BJ (cell line): Measurements from ENCODE around the gene CPED1. TPM values are rescaled to one million over a fixed set of nuclear protein-coding genes. Genes with fewer than 3 reads are reported as not detected.

Experiments
- CTCF ChIA-PET: fragments of 350-600 bp; formaldehyde crosslinking; extraction: SDS; loops from one replicate; lab custom pipeline; 2021; ENCODE audit warnings: antibody characterized with exemption, inconsistent platforms; lab: Yijun Ruan, JAX
- POLR2A ChIA-PET: fragments of 300-600 bp; sonication (Branson Sonifier 250); formaldehyde crosslinking; extraction: SDS; loops from one replicate; lab custom pipeline; 2021; ENCODE audit warnings: antibody characterized with exemption; lab: Charles Lee
- DNase-seq: peaks from one replicate; pipeline ENCODE4 v3.0.0-alpha.2; 2011; ENCODE audit warnings: low read depth
- H3K27me3 ChIP-seq: 2 replicates; pipeline ENCODE4 v1.6.0; 2011; ENCODE audit warnings: low read length; ENCODE audit not compliant: control insufficient read depth, insufficient read depth
- H3K36me3 ChIP-seq: 2 replicates; pipeline ENCODE4 v1.5.1; 2011; ENCODE audit warnings: low read length; ENCODE audit not compliant: control insufficient read depth, insufficient read depth
- H3K4me3 ChIP-seq: 2 replicates; pipeline ENCODE4 v1.5.1; 2011; ENCODE audit warnings: low read depth, mild to moderate bottlenecking, control low read depth, low read length
- polyA plus RNA-seq: library from polyadenylated mRNA; depleted of rRNA; stranded (reverse); fragments of >200 nt; gene quantifications from 2 replicates; pipeline ENCODE4 v1.2.3, GENCODE V29; 2011
- TF ChIP-seq, protein P1 (sequence below): IDR thresholded peaks from 2 replicates; pipeline ENCODE4 v1.5.1; 2011; ENCODE audit warnings: low read depth, mild to moderate bottlenecking, control low read depth, inconsistent platforms, low read length, moderate library complexity; ENCODE audit not compliant: insufficient read depth

CPED1 gene
- polyA plus RNA-seq, 1 experiment: 18.3 TPM

DNA sequence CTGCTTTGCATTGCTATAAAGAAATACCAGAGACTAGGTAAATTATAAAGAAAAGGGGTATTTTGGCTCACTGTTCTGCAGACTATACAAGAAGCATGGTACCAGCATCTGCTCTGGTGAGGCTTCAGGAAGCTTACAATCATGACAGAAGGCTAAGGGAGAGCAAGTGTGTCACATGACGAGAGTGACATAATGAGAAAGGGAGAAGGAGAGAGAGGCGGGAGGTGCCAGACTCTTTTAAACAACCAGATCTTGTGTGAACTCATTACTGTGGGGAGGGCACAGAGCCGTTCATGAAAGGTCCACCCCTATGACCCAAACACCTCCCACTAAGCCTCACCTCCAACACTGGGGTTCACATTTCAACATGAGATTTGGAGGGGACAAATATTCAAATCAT lies 281.3 kb downstream of the CPED1 start:
- no peaks in the 10 kb centered on the region for H3K36me3 ChIP-seq
- H3K27me3 ChIP-seq: no peaks in the 10 kb centered on the region
- ChIA-PET CTCF (no interaction called here), POLR2A (no interaction called here)
- no peak for DNase-seq
- TF ChIP-seq, protein P1, sequence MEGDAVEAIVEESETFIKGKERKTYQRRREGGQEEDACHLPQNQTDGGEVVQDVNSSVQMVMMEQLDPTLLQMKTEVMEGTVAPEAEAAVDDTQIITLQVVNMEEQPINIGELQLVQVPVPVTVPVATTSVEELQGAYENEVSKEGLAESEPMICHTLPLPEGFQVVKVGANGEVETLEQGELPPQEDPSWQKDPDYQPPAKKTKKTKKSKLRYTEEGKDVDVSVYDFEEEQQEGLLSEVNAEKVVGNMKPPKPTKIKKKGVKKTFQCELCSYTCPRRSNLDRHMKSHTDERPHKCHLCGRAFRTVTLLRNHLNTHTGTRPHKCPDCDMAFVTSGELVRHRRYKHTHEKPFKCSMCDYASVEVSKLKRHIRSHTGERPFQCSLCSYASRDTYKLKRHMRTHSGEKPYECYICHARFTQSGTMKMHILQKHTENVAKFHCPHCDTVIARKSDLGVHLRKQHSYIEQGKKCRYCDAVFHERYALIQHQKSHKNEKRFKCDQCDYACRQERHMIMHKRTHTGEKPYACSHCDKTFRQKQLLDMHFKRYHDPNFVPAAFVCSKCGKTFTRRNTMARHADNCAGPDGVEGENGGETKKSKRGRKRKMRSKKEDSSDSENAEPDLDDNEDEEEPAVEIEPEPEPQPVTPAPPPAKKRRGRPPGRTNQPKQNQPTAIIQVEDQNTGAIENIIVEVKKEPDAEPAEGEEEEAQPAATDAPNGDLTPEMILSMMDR: no peak
- no peak overlapping the region for H3K4me3 ChIP-seq

DNA sequence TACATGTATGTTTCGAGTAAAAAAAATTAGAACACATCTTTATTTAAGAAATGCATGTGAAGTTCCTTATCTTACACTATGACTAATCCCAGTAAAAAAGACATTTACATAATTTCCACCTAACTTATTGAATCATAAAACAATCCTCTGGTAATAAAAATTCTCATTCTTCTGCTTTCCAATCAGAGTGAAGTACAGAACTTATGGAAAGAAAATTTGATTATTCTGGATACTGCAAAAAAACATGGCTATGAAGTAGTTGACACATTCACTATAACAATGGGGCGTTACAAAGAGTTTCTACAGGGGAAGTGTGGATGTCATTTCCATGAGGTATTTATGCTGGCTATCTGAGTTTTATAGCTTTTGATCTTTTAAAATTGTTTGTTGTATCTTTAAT lies 282.6 kb downstream of the CPED1 start:
- Histone ChIP-seq H3K36me3 (no peaks in the 10 kb centered on the region), H3K4me3 (no peak overlapping the region), H3K27me3 (no peaks in the 10 kb centered on the region)
- POLR2A ChIA-PET: no interaction called here
- CTCF ChIA-PET: interaction anchor here (1.9 kb wide), 1 partner anchor 10 kb away, joined by 4 read pairs; no protein-coding TSS in a partner anchor
- DNase-seq: no peak
- TF ChIP-seq, protein P1: no peak

GRCh38 chr7:121271916-121272315 lies 283.4 kb downstream of the CPED1 start:
- H3K36me3 ChIP-seq: no peaks in the 10 kb centered on the region
- TF ChIP-seq, protein P1: no peak
- ChIA-PET CTCF (interaction anchor here (1.9 kb wide), 1 partner anchor 11 kb away, joined by 4 read pairs; no protein-coding TSS in a partner anchor), POLR2A (no interaction called here)
- H3K4me3 ChIP-seq: no peak overlapping the region
- no peaks in the 10 kb centered on the region for H3K27me3 ChIP-seq
- no peak for DNase-seq

DNA sequence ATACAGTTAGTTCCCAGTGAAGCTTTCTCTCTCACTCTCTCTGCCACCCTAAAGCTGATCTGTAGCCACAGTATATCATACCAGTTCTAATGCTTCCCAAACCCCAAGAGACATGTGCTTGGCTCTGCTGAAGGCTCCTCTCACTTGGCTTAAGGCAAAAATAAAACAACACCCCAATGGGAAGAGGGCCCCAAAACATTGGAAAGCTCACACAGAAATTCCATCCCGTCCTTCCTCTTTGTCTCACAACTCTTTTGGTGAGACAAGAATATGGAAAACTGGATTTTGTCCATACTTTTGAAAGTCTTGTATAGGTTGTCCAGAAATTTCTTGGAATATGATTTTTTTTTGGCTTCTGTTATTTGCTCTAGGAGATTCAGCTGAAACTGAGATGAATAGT lies 284.2 kb downstream of the CPED1 start:
- no peak for DNase-seq

GRCh38 chr7:121273467-121274167 lies 285.1 kb downstream of the CPED1 start:
- ChIA-PET POLR2A (no interaction called here), CTCF (no interaction called here)
- DNase-seq: no peak

More for the DNA sequence above, 284.2 kb downstream of the CPED1 start:
- Histone ChIP-seq H3K27me3 (no peaks in the 10 kb centered on the region), H3K36me3 (no peaks in the 10 kb centered on the region), H3K4me3 (no peak overlapping the region)
- POLR2A ChIA-PET: no interaction called here
- CTCF ChIA-PET: interaction anchor here (0.8 to 1.9 kb wide), 2 partner anchors 12 to 199 kb away, joined by 3 to 4 read pairs; no protein-coding TSS in a partner anchor
- TF ChIP-seq, protein P1: no peak

More at GRCh38 chr7:121273467-121274167, 285.1 kb downstream of the CPED1 start:
- H3K4me3 ChIP-seq: no peak overlapping the region
- H3K36me3 ChIP-seq: no peaks in the 10 kb centered on the region
- TF ChIP-seq, protein P1: no peak
- no peaks in the 10 kb centered on the region for H3K27me3 ChIP-seq
